IMR-90 (cell line): Measurements from ENCODE around the gene PRKCE. TPM values are rescaled to one million over a fixed set of nuclear protein-coding genes. Genes with fewer than 3 reads are reported as not detected.

Experiments
- ATAC-seq: fragments of 200-7000 bp; cut with Tn5 transposase; 2 replicates; pipeline ENCODE4 v1.9.1; 2020; ENCODE audit warnings: low read depth, mild to moderate bottlenecking, moderate library complexity
- BruUV-seq: library from RNA; stranded (reverse); fragments of 400-500 nt; replicated peaks from 2 replicates; lab custom pipeline; 2021; lab: Mats Ljungman, UMichigan
- CTCF ChIA-PET: fragments of 300-600 bp; formaldehyde crosslinking; extraction: SDS; loops from one replicate; lab custom pipeline; 2021; ENCODE audit warnings: antibody characterized with exemption; lab: Yijun Ruan, JAX
- POLR2A ChIA-PET: fragments of 300-600 bp; sonication (Branson Sonifier 250); formaldehyde crosslinking; loops from one replicate; lab custom pipeline; 2022; ENCODE audit warnings: antibody characterized with exemption; ENCODE audit not compliant: unreplicated experiment; lab: Charles Lee
- DNase-seq: peaks from one replicate; pipeline ENCODE4 v3.0.0; 2013
- H2AFZ ChIP-seq: replicated peaks from 2 replicates; pipeline ENCODE3; 2013; ENCODE audit warnings: low read length, mild to moderate bottlenecking; ENCODE audit not compliant: poor library complexity
- H2AK5ac ChIP-seq: 2 replicates; pipeline ENCODE4 v1.6.1; 2013; ENCODE audit warnings: low read depth, low read length, inconsistent platforms
- H2AK9ac ChIP-seq: replicated peaks from 2 replicates; pipeline ENCODE3; 2013; ENCODE audit warnings: mild to moderate bottlenecking, low read depth, low read length, moderate library complexity; ENCODE audit not compliant: poor library complexity
- H2BK120ac ChIP-seq: 2 replicates; pipeline ENCODE4 v1.6.1; 2013; ENCODE audit warnings: low read depth, low read length, inconsistent platforms
- H2BK15ac ChIP-seq: 3 replicates; pipeline ENCODE4 v1.6.1; 2013; ENCODE audit warnings: low read depth, low read length, inconsistent platforms
- H2BK20ac ChIP-seq: 2 replicates; pipeline ENCODE4 v1.6.1; 2013; ENCODE audit warnings: low read depth, mild to moderate bottlenecking, inconsistent platforms, low read length, moderate library complexity
- H2BK5ac ChIP-seq: 2 replicates; pipeline ENCODE4 v1.6.1; 2013; ENCODE audit warnings: mild to moderate bottlenecking, low read depth, low read length, inconsistent platforms; ENCODE audit not compliant: poor library complexity, severe bottlenecking
- H3K14ac ChIP-seq: replicated peaks from 2 replicates; pipeline ENCODE4 v1.6.1; 2013; ENCODE audit warnings: low read depth, low read length, inconsistent platforms
- H3K18ac ChIP-seq: 2 replicates; pipeline ENCODE4 v1.6.1; 2013; ENCODE audit warnings: low read depth, low read length, control low read depth
- H3K23ac ChIP-seq: 2 replicates; pipeline ENCODE4 v1.6.1; 2013; ENCODE audit warnings: low read depth, low read length, inconsistent platforms
- H3K27ac ChIP-seq: 2 replicates; pipeline ENCODE4 v1.5.1; 2013; ENCODE audit warnings: mild to moderate bottlenecking, control low read depth, low read length; ENCODE audit not compliant: insufficient read depth
- H3K27me3 ChIP-seq: 2 replicates; pipeline ENCODE4 v1.6.1; 2013; ENCODE audit warnings: low read length; ENCODE audit not compliant: control insufficient read depth, insufficient read depth
- H3K36me3 ChIP-seq: 2 replicates; pipeline ENCODE4 v1.6.1; 2013; ENCODE audit warnings: low read length, mixed read lengths; ENCODE audit not compliant: control insufficient read depth, insufficient read depth
- H3K4ac ChIP-seq: 2 replicates; pipeline ENCODE4 v1.6.1; 2013; ENCODE audit warnings: low read depth, low read length, inconsistent platforms
- H3K4me1 ChIP-seq: 2 replicates; pipeline ENCODE4 v1.6.1; 2013; ENCODE audit warnings: low read length, mixed read lengths; ENCODE audit not compliant: control insufficient read depth, insufficient read depth
- H3K4me2 ChIP-seq: 2 replicates; pipeline ENCODE4 v1.6.1; 2013; ENCODE audit warnings: low read depth, mild to moderate bottlenecking, control low read depth, low read length, moderate library complexity
- H3K4me3 ChIP-seq: 2 replicates; pipeline ENCODE4 v1.5.1; 2013; ENCODE audit warnings: low read depth, mild to moderate bottlenecking, control low read depth, low read length, moderate library complexity; ENCODE audit not compliant: insufficient read depth
- H3K56ac ChIP-seq: 2 replicates; pipeline ENCODE4 v1.6.1; 2013; ENCODE audit warnings: low read length, inconsistent platforms; ENCODE audit not compliant: insufficient read depth; ENCODE audit errors: extremely low read depth
- H3K79me1 ChIP-seq, 2 experiments: 2 replicates each; pipeline ENCODE4 v1.6.1; 2013; ENCODE audit warnings: low read length in 2 of 2, inconsistent platforms in 1 of 2, low read depth in 1 of 2
- H3K9ac ChIP-seq: 2 replicates; pipeline ENCODE4 v1.6.1; 2013; ENCODE audit warnings: low read depth, low read length, control low read depth
- H3K9me1 ChIP-seq: 2 replicates; pipeline ENCODE4 v1.6.1; 2013; ENCODE audit warnings: low read length, inconsistent platforms; ENCODE audit not compliant: insufficient read depth
- H3K9me3 ChIP-seq: 2 replicates; pipeline ENCODE4 v1.6.1; 2013; ENCODE audit warnings: low read length; ENCODE audit not compliant: control insufficient read depth, insufficient read depth
- H4K20me1 ChIP-seq: 2 replicates; pipeline ENCODE4 v1.6.1; 2013; ENCODE audit warnings: low read length, inconsistent platforms; ENCODE audit not compliant: insufficient read depth
- H4K5ac ChIP-seq: 2 replicates; pipeline ENCODE4 v1.6.1; 2013; ENCODE audit warnings: mild to moderate bottlenecking, low read depth, low read length, control low read depth
- H4K8ac ChIP-seq, 2 experiments: 2 replicates each; pipeline ENCODE4 v1.6.1; 2013; ENCODE audit warnings: low read depth in 2 of 2, low read length in 2 of 2, control low read depth in 1 of 2, inconsistent platforms in 1 of 2
- H4K91ac ChIP-seq: 2 replicates; pipeline ENCODE4 v1.6.1; 2013; ENCODE audit warnings: low read depth, low read length, inconsistent platforms; ENCODE audit not compliant: insufficient read depth
- CHD1 ChIP-seq: IDR thresholded peaks from 2 replicates; pipeline ENCODE4 v1.6.1; 2012; ENCODE audit warnings: low read depth, low read length, improper control_type of control experiment
- MAFK ChIP-seq: IDR thresholded peaks from 2 replicates; pipeline ENCODE4 v1.6.1; 2012; ENCODE audit warnings: low read depth, low read length, improper control_type of control experiment
- MAZ ChIP-seq: IDR thresholded peaks from 2 replicates; pipeline ENCODE4 v1.6.1; 2012; ENCODE audit warnings: low read depth, mild to moderate bottlenecking, low read length, improper control_type of control experiment, moderate library complexity, borderline replicate concordance
- RAD21 ChIP-seq: IDR thresholded peaks from 2 replicates; pipeline ENCODE4 v1.6.1; 2012; ENCODE audit warnings: low read length, improper control_type of control experiment
- RCOR1 ChIP-seq: IDR thresholded peaks from 2 replicates; pipeline ENCODE4 v1.6.1; 2012; ENCODE audit warnings: mild to moderate bottlenecking, low read length, improper control_type of control experiment; ENCODE audit not compliant: insufficient replicate concordance
- SMC3 ChIP-seq: fragments of 150-350 bp; IDR thresholded peaks from 2 replicates; pipeline ENCODE4 v1.6.1; 2016; ENCODE audit warnings: low read depth, mild to moderate bottlenecking, antibody characterized with exemption, low read length, moderate library complexity
- WGBS, 2 experiments: methylation state at CpG; one replicate each; pipeline versions ENCODE4 v1.1.5 to v1.1.7; 2013; ENCODE audit warnings: missing lambda C conversion rate in 2 of 2; ENCODE audit not compliant: insufficient read length in 1 of 2; ENCODE audit errors: extremely low coverage in 2 of 2; 5-methylcytosine and 5-hydroxymethylcytosine counted together
- dilution Hi-C: fragments of 300-500 bp; cut with HindIII; formaldehyde crosslinking; loops from one replicate; pipeline ENCODE4 v1.14.3; 2018; ENCODE audit warnings: low sequenced_read_pairs; ENCODE audit not compliant: unreplicated experiment
- in situ Hi-C: fragments of 300-500 bp; cut with MboI; formaldehyde crosslinking; loops from 3 replicates; pipeline ENCODE4 v1.14.3; 2019; ENCODE audit warnings: low sequenced_read_pairs, inconsistent platforms, mixed read lengths
- intact Hi-C: fragments of 100-400 bp; cut with micrococcal nuclease; formaldehyde crosslinking; loops from 2 replicates; pipeline ENCODE4 v1.10.0; 2022
- polyA plus RNA-seq, 3 experiments: library from polyadenylated mRNA; depleted of rRNA; stranded (reverse); fragments of >200 nt; gene quantifications; 2 replicates each; pipeline ENCODE4 v1.2.3, GENCODE V29; 2012; ENCODE audit warnings: low replicate concordance in 1 of 3
- total RNA-seq: library from RNA; depleted of rRNA; stranded (reverse); fragments of >200 nt; gene quantifications from 2 replicates; pipeline ENCODE4 v1.2.3, GENCODE V29; 2012
- TF ChIP-seq, protein P1 (sequence below): fragments of 150-350 bp; IDR thresholded peaks from 2 replicates; pipeline ENCODE4 v1.6.1; 2017; ENCODE audit warnings: mild to moderate bottlenecking, antibody characterized with exemption, low read length, low read depth
- TF ChIP-seq, protein P2 (sequence below): fragments of 150-350 bp; IDR thresholded peaks from 2 replicates; pipeline ENCODE4 v1.6.1; 2016; ENCODE audit warnings: low read depth, mild to moderate bottlenecking, low read length, moderate library complexity, borderline replicate concordance

PRKCE gene
- total and polyA plus RNA-seq, 2 of the 4 experiments (the other 2 are of a cell fraction), result 8.1 to 32.4 TPM

DNA sequence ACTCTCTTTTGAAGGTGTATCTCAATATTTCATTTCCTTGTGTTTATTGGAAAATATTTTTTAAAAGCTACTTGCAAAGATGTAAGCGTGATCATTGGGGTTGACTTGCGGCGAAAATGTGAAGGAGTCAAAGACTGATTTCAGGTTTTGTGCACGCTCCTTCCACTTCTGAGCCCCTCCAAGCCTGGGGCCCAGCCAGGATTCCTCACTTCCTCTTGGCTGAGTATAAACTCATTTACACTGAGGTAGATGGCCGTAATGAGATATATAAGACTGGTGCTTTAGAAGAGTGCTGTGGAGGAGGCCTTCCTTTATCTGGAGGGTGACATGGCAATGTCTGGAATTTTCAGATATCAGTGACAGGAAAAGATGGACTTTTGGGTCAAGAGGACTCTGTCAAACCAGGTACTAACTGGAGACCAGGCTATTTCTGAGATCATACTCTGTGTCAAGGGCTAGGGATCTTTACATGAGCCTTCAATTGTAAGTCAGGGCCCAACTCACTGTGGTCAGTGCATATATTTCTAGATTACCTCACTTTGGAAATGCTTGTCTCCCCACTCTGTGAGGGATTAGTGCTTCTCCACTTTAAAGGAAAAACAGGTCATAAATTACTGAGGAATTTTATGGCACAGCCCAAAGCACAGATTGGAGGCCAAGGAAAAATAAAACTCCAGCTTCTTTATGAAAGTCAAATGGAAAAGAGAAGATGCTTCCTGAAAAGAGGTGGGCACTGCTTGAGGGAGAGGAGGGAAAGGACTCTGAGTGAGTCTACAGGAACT, 22.8 kb downstream of the PRKCE start:
- no peak overlapping the region for H3K56ac ChIP-seq
- H3K9ac ChIP-seq, result no peak overlapping the region
- no peaks in the 10 kb centered on the region for H3K36me3 ChIP-seq
- no peak overlapping the region for H2AFZ ChIP-seq
- no peak overlapping the region for H2BK120ac ChIP-seq
- H2BK15ac ChIP-seq, result no peak overlapping the region
- H2BK20ac ChIP-seq, result no peak overlapping the region
- WGBS, 2 experiments, result no CpG with 5 or more reads among the region's 5 CpGs
- no peak overlapping the region for H3K4me2 ChIP-seq
- ATAC-seq (no peak), DNase-seq (peak; percentile 42)
- no peak overlapping the region for H4K8ac ChIP-seq
- H4K20me1 ChIP-seq, result no peaks in the 10 kb centered on the region
- dilution Hi-C loops (no loop called here), in situ Hi-C loops (no loop called here), intact Hi-C loops (no loop called here)
- no peak overlapping the region for H3K4me3 ChIP-seq
- no peak overlapping the region for H2AK5ac ChIP-seq
- peaks cover 1% of the 10 kb centered on the region; the same call in 1 of the 2 replicates for H3K4me1 ChIP-seq
- H2AK9ac ChIP-seq, result no peak overlapping the region
- no peak overlapping the region for H3K27ac ChIP-seq
- H3K4ac ChIP-seq, result no peak overlapping the region
- H3K9me1 ChIP-seq, result peaks cover 2% of the 10 kb centered on the region
- H4K91ac ChIP-seq, result no peak overlapping the region
- no TSS peak for BruUV-seq
- H3K9me3 ChIP-seq, result no peaks in the 10 kb centered on the region
- H3K14ac ChIP-seq, result no peak overlapping the region
- no peak overlapping the region for H3K18ac ChIP-seq
- CTCF ChIA-PET, result no interaction called here
- H4K5ac ChIP-seq, result no peak overlapping the region
- H3K27me3 ChIP-seq, result no peaks in the 10 kb centered on the region
- TF ChIP-seq, protein P1, sequence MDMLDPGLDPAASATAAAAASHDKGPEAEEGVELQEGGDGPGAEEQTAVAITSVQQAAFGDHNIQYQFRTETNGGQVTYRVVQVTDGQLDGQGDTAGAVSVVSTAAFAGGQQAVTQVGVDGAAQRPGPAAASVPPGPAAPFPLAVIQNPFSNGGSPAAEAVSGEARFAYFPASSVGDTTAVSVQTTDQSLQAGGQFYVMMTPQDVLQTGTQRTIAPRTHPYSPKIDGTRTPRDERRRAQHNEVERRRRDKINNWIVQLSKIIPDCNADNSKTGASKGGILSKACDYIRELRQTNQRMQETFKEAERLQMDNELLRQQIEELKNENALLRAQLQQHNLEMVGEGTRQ, result no peak
- TF ChIP-seq MAZ, result no peak
- TF ChIP-seq, protein P2, sequence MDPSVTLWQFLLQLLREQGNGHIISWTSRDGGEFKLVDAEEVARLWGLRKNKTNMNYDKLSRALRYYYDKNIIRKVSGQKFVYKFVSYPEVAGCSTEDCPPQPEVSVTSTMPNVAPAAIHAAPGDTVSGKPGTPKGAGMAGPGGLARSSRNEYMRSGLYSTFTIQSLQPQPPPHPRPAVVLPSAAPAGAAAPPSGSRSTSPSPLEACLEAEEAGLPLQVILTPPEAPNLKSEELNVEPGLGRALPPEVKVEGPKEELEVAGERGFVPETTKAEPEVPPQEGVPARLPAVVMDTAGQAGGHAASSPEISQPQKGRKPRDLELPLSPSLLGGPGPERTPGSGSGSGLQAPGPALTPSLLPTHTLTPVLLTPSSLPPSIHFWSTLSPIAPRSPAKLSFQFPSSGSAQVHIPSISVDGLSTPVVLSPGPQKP, result no peak
- TF ChIP-seq MAFK, result no peak
- no peak for TF ChIP-seq RAD21
- no peak for TF ChIP-seq SMC3
- TF ChIP-seq RCOR1, result no peak
- TF ChIP-seq CHD1, result no peak
- H3K23ac ChIP-seq, result no peak overlapping the region
- peaks cover 5 to 16% of the 10 kb centered on the region in 2 experiments for H3K79me1 ChIP-seq
- no peak overlapping the region for H2BK5ac ChIP-seq
- POLR2A ChIA-PET, result no interaction called here
